ENCODE results near the gene P4HB.

DNA sequence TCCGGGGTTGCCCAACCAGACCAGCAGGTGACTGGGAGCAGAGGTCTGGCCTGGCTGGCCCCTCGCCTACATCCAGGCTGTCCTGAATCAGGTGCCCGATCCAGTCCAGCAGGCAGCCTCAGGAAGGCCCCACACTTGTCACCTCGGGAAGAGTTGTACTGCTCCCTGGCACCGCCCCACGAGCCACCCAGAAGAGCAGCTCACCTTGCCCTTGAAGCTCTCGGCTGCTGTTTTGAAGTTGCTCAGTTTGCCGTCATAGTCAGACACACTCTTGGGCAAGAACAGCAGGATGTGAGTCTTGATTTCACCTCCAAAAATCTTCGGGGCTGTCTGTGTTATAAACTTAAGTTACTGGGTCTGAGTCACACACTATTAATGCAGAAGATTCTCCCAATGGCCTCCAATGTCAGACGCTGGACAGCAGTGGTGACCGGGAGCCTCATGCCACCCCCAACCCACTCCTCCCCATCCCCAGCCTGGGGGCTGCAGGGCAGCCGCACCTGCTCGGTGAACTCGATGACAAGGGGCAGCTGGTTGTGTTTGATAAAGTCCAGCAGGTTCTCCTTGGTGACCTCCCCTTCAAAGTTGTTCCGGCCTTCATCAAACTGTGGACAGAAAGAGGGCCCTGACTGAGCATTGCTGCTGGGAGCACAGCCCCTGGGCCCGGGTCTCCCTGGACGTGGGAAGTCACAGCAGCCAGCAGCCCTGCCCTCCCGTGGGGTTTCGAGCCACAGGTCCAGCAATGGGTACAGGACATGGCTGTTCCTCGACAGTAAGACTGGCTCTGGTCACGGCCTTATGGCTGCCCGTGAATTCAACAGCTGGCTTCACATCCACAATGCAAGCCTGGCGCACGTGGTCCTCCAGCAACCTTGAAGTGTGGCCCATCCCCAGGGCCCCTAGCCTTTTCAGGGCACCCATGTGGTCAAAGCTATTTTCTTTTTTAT is 13.3 kb downstream of the P4HB start:
- TF ChIP-seq POLR2A (IDR thresholded peaks at IDR 0.05): no peak
- TF ChIP-seq, protein P1, sequence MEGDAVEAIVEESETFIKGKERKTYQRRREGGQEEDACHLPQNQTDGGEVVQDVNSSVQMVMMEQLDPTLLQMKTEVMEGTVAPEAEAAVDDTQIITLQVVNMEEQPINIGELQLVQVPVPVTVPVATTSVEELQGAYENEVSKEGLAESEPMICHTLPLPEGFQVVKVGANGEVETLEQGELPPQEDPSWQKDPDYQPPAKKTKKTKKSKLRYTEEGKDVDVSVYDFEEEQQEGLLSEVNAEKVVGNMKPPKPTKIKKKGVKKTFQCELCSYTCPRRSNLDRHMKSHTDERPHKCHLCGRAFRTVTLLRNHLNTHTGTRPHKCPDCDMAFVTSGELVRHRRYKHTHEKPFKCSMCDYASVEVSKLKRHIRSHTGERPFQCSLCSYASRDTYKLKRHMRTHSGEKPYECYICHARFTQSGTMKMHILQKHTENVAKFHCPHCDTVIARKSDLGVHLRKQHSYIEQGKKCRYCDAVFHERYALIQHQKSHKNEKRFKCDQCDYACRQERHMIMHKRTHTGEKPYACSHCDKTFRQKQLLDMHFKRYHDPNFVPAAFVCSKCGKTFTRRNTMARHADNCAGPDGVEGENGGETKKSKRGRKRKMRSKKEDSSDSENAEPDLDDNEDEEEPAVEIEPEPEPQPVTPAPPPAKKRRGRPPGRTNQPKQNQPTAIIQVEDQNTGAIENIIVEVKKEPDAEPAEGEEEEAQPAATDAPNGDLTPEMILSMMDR (IDR thresholded peaks at IDR 0.05): no peak
